ENCODE data around the gene GOLGA6L2. TPM values are rescaled to one million over a fixed set of nuclear protein-coding genes. Genes with fewer than 3 reads are reported as not detected.

GOLGA6L2 gene
- total RNA-seq, 1 donor from 2014 or later: not detected

GRCh38 chr15:23482764-23483489 lies 35.9 kb upstream of the GOLGA6L2 start:
- H3K4me3 ChIP-seq (ENCODE audit: insufficient read depth, low read depth, low read length): no peak overlapping the region
- H3K4me2 ChIP-seq (ENCODE audit: low read length): no peak overlapping the region
- no peaks in the 10 kb centered on the region for H3K9me3 ChIP-seq (ENCODE audit: insufficient read depth, low read depth, low read length)
- H3K4me1 ChIP-seq (ENCODE audit: insufficient read depth, low read length): no peaks in the 10 kb centered on the region
- no peak overlapping the region for H3K4me3 Mint-ChIP-seq (ENCODE audit: unreplicated experiment)
- no peaks in the 10 kb centered on the region for H4K20me1 ChIP-seq (ENCODE audit: insufficient read depth, low read length)
- H3K27me3 ChIP-seq (ENCODE audit: insufficient read depth, low read length): no peaks in the 10 kb centered on the region
- peaks cover 9% of the 10 kb centered on the region for H3K4me1 Mint-ChIP-seq (ENCODE audit: low read depth, unreplicated experiment)
- no peaks in the 10 kb centered on the region for H3K79me2 ChIP-seq (ENCODE audit: insufficient read depth, low read length)
- H3K27me3 Mint-ChIP-seq (ENCODE audit: low read depth, unreplicated experiment): no peaks in the 10 kb centered on the region
- no peak overlapping the region for H3K27ac ChIP-seq (ENCODE audit: low read depth, low read length)
- DNase-seq (ENCODE audit: low read depth) (no peak), FAIRE-seq (no peak)
- no peaks in the 10 kb centered on the region for H3K9me3 Mint-ChIP-seq (ENCODE audit: unreplicated experiment)
- no peak overlapping the region for H3K9ac ChIP-seq (ENCODE audit: low read length)
- no peaks in the 10 kb centered on the region for H3K36me3 ChIP-seq (ENCODE audit: insufficient read depth, low read length)
- H2AFZ ChIP-seq (ENCODE audit: low read depth, low read length): no peak overlapping the region
- no peak overlapping the region for H3K27ac Mint-ChIP-seq (ENCODE audit: unreplicated experiment)
- TF ChIP-seq CTCF (IDR thresholded peaks at IDR 0.05; ENCODE audit: insufficient read depth, low read depth, low read length): no peak
- no peak for TF ChIP-seq EZH2 (IDR thresholded peaks at IDR 0.05; ENCODE audit: insufficient read depth, low read length)
- H3K36me3 Mint-ChIP-seq (ENCODE audit: low read depth, unreplicated experiment): no peaks in the 10 kb centered on the region

- no peak overlapping the region for H3K4me2 ChIP-seq (ENCODE audit: low read length)
- H3K27me3 ChIP-seq (ENCODE audit: insufficient read depth, low read length): no peaks in the 10 kb centered on the region
- H3K36me3 Mint-ChIP-seq (ENCODE audit: low read depth, unreplicated experiment): no peaks in the 10 kb centered on the region
- no peaks in the 10 kb centered on the region for H3K9me3 ChIP-seq (ENCODE audit: insufficient read depth, low read depth, low read length)
- no peak overlapping the region for H3K4me3 Mint-ChIP-seq (ENCODE audit: unreplicated experiment)
- peaks cover 9% of the 10 kb centered on the region for H3K4me1 Mint-ChIP-seq (ENCODE audit: low read depth, unreplicated experiment)
- H3K27ac Mint-ChIP-seq (ENCODE audit: unreplicated experiment): no peak overlapping the region
- H3K79me2 ChIP-seq (ENCODE audit: insufficient read depth, low read length): no peaks in the 10 kb centered on the region
- H3K27ac ChIP-seq (ENCODE audit: low read depth, low read length): no peak overlapping the region
- H3K4me1 ChIP-seq (ENCODE audit: insufficient read depth, low read length): no peaks in the 10 kb centered on the region
- TF ChIP-seq CTCF (IDR thresholded peaks at IDR 0.05; ENCODE audit: insufficient read depth, low read depth, low read length) (no peak), EZH2 (IDR thresholded peaks at IDR 0.05; ENCODE audit: insufficient read depth, low read length) (no peak)
- H2AFZ ChIP-seq (ENCODE audit: low read depth, low read length): no peak overlapping the region
- no peaks in the 10 kb centered on the region for H3K27me3 Mint-ChIP-seq (ENCODE audit: low read depth, unreplicated experiment)
- DNase-seq (ENCODE audit: low read depth): no peak
- H3K9me3 Mint-ChIP-seq (ENCODE audit: unreplicated experiment): no peaks in the 10 kb centered on the region
- H3K4me3 ChIP-seq (ENCODE audit: insufficient read depth, low read depth, low read length): no peak overlapping the region
- H3K9ac ChIP-seq (ENCODE audit: low read length): no peak overlapping the region
- H4K20me1 ChIP-seq (ENCODE audit: insufficient read depth, low read length): no peaks in the 10 kb centered on the region
- FAIRE-seq: no peak
- H3K36me3 ChIP-seq (ENCODE audit: insufficient read depth, low read length): no peaks in the 10 kb centered on the region
These were observed 35.2 kb upstream of the GOLGA6L2 start for GRCh38 chr15:23482228-23482627.

GRCh38 chr15:23477920-23478319 lies 30.9 kb upstream of the GOLGA6L2 start:
- H3K27me3 Mint-ChIP-seq (ENCODE audit: low read depth, unreplicated experiment): no peaks in the 10 kb centered on the region
- H3K27ac Mint-ChIP-seq (ENCODE audit: unreplicated experiment): no peak overlapping the region

More at GRCh38 chr15:23477920-23478319, 30.9 kb upstream of the GOLGA6L2 start:
- no peaks in the 10 kb centered on the region for H3K9me3 Mint-ChIP-seq (ENCODE audit: unreplicated experiment)
- no peak overlapping the region for H3K4me3 Mint-ChIP-seq (ENCODE audit: unreplicated experiment)
- Histone ChIP-seq H3K4me1 (ENCODE audit: insufficient read depth, low read length) (no peaks in the 10 kb centered on the region), H2AFZ (ENCODE audit: low read depth, low read length) (no peak overlapping the region), H3K27ac (ENCODE audit: low read depth, low read length) (no peak overlapping the region), H3K36me3 (ENCODE audit: insufficient read depth, low read length) (no peaks in the 10 kb centered on the region), H4K20me1 (ENCODE audit: insufficient read depth, low read length) (no peaks in the 10 kb centered on the region), H3K9me3 (ENCODE audit: insufficient read depth, low read depth, low read length) (no peaks in the 10 kb centered on the region), H3K4me3 (ENCODE audit: insufficient read depth, low read depth, low read length) (no peak overlapping the region), H3K79me2 (ENCODE audit: insufficient read depth, low read length) (no peaks in the 10 kb centered on the region), H3K27me3 (ENCODE audit: insufficient read depth, low read length) (no peaks in the 10 kb centered on the region), H3K4me2 (ENCODE audit: low read length) (no peak overlapping the region), H3K9ac (ENCODE audit: low read length) (no peak overlapping the region)
- TF ChIP-seq EZH2 (IDR thresholded peaks at IDR 0.05; ENCODE audit: insufficient read depth, low read length): no peak
- no peak for TF ChIP-seq CTCF (IDR thresholded peaks at IDR 0.05; ENCODE audit: insufficient read depth, low read depth, low read length)
- no peaks in the 10 kb centered on the region for H3K36me3 Mint-ChIP-seq (ENCODE audit: low read depth, unreplicated experiment)
- H3K4me1 Mint-ChIP-seq (ENCODE audit: low read depth, unreplicated experiment): no peaks in the 10 kb centered on the region
- FAIRE-seq (no peak), DNase-seq (ENCODE audit: low read depth) (no peak)

Data from astrocyte (in vitro differentiated cells and primary cell).